Fibroblast of pulmonary artery (primary cell): ENCODE data around the gene ZNF215.
"Not testable (repeated sequence)": the region's sequence is repeated elsewhere in the genome, so short reads cannot be mapped to it uniquely, and the experiment has no call there.

ENCODE experiments used
- DNase-seq: peaks from one replicate; pipeline ENCODE4 v3.0.0-alpha.2; 2010; ENCODE audit warnings: low read depth
- H3K4me3 ChIP-seq: replicated peaks from 2 replicates; pipeline ENCODE4 v1.5.1; 2011; ENCODE audit warnings: low read depth, mild to moderate bottlenecking, control low read depth, low read length, moderate library complexity
- TF ChIP-seq, protein P1 (sequence below): IDR thresholded peaks from 2 replicates; pipeline ENCODE4 v1.5.1; 2011; ENCODE audit warnings: mild to moderate bottlenecking, control low read depth, low read length, inconsistent platforms; ENCODE audit errors: missing control alignments

ZNF215 gene

DNA sequence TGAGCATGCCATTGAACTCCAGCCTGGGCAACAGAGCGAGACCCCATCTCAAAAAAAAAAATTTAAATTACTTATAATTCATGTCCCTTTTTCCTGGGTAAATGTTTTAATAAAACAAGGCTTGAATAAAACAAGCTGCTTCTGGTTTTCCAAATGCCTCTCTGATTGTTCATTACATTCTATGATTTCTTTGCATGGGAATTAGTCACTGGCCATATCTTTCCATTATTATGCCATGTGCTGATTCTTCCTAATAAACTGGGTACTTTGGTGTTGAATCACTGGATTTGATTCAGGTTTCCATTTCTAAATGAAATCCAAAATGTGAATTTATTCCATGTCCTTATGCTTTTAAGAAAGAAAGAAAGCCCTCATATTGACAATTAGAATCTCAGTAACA, 42.6 kb downstream of the ZNF215 start:
- peak; percentile 39 for DNase-seq
- H3K4me3 ChIP-seq = no peak overlapping the region
- TF ChIP-seq, protein P1, sequence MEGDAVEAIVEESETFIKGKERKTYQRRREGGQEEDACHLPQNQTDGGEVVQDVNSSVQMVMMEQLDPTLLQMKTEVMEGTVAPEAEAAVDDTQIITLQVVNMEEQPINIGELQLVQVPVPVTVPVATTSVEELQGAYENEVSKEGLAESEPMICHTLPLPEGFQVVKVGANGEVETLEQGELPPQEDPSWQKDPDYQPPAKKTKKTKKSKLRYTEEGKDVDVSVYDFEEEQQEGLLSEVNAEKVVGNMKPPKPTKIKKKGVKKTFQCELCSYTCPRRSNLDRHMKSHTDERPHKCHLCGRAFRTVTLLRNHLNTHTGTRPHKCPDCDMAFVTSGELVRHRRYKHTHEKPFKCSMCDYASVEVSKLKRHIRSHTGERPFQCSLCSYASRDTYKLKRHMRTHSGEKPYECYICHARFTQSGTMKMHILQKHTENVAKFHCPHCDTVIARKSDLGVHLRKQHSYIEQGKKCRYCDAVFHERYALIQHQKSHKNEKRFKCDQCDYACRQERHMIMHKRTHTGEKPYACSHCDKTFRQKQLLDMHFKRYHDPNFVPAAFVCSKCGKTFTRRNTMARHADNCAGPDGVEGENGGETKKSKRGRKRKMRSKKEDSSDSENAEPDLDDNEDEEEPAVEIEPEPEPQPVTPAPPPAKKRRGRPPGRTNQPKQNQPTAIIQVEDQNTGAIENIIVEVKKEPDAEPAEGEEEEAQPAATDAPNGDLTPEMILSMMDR = no peak

DNA sequence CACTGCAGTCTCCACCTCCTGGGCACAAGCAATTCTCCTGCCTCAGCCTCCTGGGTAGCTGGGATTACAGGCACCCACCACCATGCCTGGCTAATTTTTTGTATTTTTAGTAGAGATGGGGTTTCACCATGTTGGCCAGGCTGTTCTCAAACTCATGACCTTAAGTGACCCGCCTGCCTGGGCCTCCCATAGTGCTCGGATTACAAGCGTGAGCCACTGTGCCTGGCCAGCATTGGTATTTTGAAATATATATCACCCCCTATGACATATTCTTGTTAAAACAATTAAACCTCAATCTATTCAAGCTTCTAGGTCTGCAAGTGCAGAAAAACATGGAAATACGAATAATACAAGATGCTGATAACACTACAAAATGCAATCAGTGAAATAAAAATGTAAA, 43.6 kb downstream of the ZNF215 start:
- H3K4me3 ChIP-seq = not testable (repeated sequence)
- DNase-seq = peak; percentile 10

DNA sequence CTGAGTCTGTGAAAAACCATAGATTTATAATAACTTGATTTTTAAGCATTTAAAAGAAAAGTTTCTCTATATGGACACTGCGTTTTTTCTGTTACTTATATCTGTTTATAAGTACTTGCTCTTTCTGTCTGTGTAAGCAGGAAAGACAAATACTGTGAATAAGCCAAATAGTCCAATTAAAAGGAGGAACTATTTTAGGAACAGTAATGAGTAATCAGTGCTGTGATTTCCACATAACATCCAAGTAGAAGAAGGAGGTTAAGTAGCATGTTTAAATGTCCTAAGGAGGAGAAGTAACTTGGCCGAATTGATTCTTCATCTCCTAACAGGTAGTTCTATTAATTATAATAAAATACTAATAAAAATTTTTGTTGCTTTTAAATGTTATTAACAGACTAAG, 53.1 kb downstream of the ZNF215 start:
- no peak overlapping the region for H3K4me3 ChIP-seq
- TF ChIP-seq, protein P1 = no peak
- peak; percentile 11 for DNase-seq

DNA sequence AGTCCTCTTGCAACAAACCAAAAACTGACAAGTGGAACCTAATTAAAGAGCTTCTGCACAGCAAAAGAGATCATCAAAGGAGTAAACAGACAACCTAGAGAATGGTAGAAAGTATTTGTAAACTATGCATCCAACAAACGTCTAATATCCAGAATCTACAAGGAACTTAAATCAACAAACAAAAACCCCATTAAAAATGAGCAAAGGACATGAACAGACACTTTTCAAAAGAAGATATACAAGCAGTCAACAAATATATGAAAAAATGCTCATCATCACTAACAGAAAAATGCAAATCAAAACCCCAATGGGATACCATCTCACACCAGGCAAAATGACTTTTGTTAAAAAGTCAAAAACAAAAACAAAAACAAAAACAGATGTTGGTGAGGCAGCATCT, 60.3 kb downstream of the ZNF215 start:
- DNase-seq = no peak
- TF ChIP-seq, protein P1 = no peak
- H3K4me3 ChIP-seq = no peak overlapping the region

DNA sequence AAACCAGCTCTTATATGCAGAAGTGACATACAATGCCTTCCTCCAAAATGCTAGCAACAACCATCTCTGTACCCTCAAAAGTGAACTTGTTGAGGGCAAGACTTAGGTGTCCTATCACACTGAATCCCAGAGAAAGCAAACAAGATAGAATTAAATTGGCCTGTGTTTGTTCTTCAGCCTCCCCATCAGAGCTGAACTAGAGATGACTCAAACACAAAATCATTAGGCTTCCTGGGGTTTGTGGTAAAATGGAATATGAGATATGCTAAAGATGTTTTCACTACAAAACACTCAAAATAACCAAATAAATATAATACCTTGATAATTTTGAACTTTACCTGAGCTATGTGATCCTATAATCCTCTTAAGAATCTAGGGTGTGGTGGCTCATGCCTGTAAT, 62.3 kb downstream of the ZNF215 start:
- TF ChIP-seq, protein P1 = no peak
- no peak overlapping the region for H3K4me3 ChIP-seq
- no peak for DNase-seq

DNA sequence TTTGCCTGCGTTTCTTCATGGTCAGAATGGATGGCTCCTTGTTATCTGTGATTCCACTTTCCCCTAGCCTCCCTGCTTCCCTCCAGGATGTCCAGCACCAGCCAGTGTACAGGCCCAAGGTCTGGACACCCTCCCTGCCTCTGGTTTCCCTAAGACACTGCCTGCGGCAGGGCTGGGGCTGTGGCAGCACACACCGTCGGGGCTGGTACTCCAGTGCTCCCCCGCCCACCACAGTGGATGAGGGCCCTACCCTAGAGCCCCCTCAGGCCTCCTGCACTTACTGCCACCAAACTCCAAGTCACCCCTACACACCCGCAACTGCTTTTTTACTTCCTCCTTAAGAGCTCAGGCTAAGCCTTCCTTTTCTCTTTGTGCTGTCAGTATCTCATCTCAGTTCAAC, 65.0 kb downstream of the ZNF215 start:
- DNase-seq = no peak
- H3K4me3 ChIP-seq = no peak overlapping the region
- TF ChIP-seq, protein P1 = no peak

DNA sequence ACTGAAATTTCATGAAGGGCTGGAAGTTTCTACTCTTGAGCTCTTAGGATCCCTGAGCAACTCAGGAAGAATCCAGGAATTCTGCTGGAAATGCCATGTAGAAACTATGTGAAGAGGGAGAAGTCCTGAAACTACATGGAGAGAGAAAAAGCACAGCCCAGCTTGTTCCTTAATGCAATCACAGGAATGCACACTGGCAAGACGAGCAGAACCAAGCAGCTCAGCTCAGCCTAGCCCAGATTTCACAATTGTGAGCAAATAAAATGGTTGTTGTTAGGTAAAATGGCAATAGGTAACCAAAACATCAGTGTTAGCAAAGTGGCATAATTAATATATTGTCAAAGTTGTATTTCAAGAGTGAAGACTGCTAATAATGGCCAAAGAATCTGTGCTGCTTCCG, 65.8 kb downstream of the ZNF215 start:
- H3K4me3 ChIP-seq = no peak overlapping the region
- TF ChIP-seq, protein P1 = no peak
- DNase-seq = peak; percentile 44
